H1 (cell line): ENCODE measurements around the gene BPIFB4. TPM values are rescaled to one million over a fixed set of nuclear protein-coding genes. Genes with fewer than 3 reads are reported as not detected.

Source experiments
- KDM1A ChIP-seq: fragments of 200-600, 300-600 bp; sonication (generic); IDR thresholded peaks from 2 replicates; pipeline ENCODE4 v1.7.1; 2016; ENCODE audit warnings: mild to moderate bottlenecking, low read length, borderline replicate concordance
- TAF7 ChIP-seq: optimal IDR thresholded peaks from 2 replicates; pipeline ENCODE3; 2011; ENCODE audit warnings: low read depth, mild to moderate bottlenecking, inconsistent platforms, low read length, moderate library complexity, borderline replicate concordance
- TCF12 ChIP-seq: IDR thresholded peaks from 2 replicates; pipeline ENCODE4 v1.6.1; 2011; ENCODE audit warnings: low read depth, mild to moderate bottlenecking, low read length
- TEAD4 ChIP-seq: IDR thresholded peaks from 2 replicates; pipeline ENCODE4 v1.6.1; 2012; ENCODE audit warnings: low read depth, low read length, inconsistent platforms, mixed read lengths
- polyA plus RNA-seq, 7 experiments: library from polyadenylated mRNA; depleted of rRNA in 3 of 7; stranded (reverse) in 5 of 7; unstranded in 2 of 7; fragments of >200 nt in 5 of 7; fragments of 200-250 nt in 2 of 7; gene quantifications; 1 replicate in 5 of 7; 2 replicates in 1 of 7; 4 replicates in 1 of 7; pipeline versions ENCODE4 v1.2.1 to v1.2.3, GENCODE V29; 2011 to 2013; ENCODE audit warnings: missing spikeins in 2 of 7, mixed read lengths in 2 of 7
- total RNA-seq: library from RNA; stranded (reverse); fragmentation: NEBNext Ultra II Directional; extraction: Animal tissue kit (Norgen Biotek cat#: 25700); gene quantifications from 2 replicates; pipeline ENCODE4 v1.2.1, GENCODE V29; 2021
- TF ChIP-seq, protein P1 (sequence below): IDR thresholded peaks from 2 replicates; pipeline ENCODE4 v1.6.1; 2011; ENCODE audit warnings: low read depth, mild to moderate bottlenecking, low read length; ENCODE audit not compliant: insufficient read depth

The BPIFB4 gene
- total and polyA plus RNA-seq, 2 of the 8 experiments (the other 6 are each of a cell fraction or from before 2014, with no cell fraction given): not detected

- TF ChIP-seq, protein P1, sequence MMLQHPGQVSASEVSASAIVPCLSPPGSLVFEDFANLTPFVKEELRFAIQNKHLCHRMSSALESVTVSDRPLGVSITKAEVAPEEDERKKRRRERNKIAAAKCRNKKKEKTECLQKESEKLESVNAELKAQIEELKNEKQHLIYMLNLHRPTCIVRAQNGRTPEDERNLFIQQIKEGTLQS: no peak
- no peak for TF ChIP-seq TAF7
- no peak for TF ChIP-seq KDM1A
- TF ChIP-seq TEAD4: no peak
- TF ChIP-seq TCF12: no peak
Measured at GRCh38 chr20:33042983-33043730, 36.3 kb upstream of the BPIFB4 start (continued).
